ENCODE data around the gene SPEF2.

GRCh38 chr5:35707659-35708058 is 90.0 kb downstream of the SPEF2 start:
- TF ChIP-seq POLR2AphosphoS5 (IDR thresholded peaks at IDR 0.05) (no peak), CTCF (IDR thresholded peaks at IDR 0.05) (no peak)
